Thoracic aorta (tissue), 2 donors: ENCODE results near the gene NDST4. TPM values are rescaled to one million over a fixed set of nuclear protein-coding genes. Genes with fewer than 3 reads are reported as not detected.

ENCODE experiments used
- ATAC-seq: fragments of 150-250 bp; one replicate; pipeline ENCODE4 v1.8.0; 2017; ENCODE audit warnings: low read depth; ENCODE audit not compliant: insufficient number of reproducible peaks, low FRiP score
- DNase-seq: peaks from one replicate; pipeline ENCODE4 v3.0.0-alpha.2; 2020; ENCODE audit warnings: low spot score
- H3K27ac ChIP-seq, 2 donors: fragments of 200-600 bp; sonication (generic); 1 replicate in 1 of 2; 2 replicates in 1 of 2; pipeline ENCODE4 v1.5.1; 2016; ENCODE audit warnings: mild to moderate bottlenecking in 2 of 2, moderate library complexity in 2 of 2
- H3K27me3 ChIP-seq: fragments of 200-600 bp; sonication (generic); replicated peaks from 2 replicates; pipeline ENCODE4 v1.6.0; 2016; ENCODE audit warnings: mild to moderate bottlenecking; ENCODE audit not compliant: insufficient read depth
- H3K36me3 ChIP-seq: fragments of 200-600 bp; sonication (generic); one replicate; pipeline ENCODE4 v1.5.1; 2016
- H3K4me1 ChIP-seq, 2 donors: fragments of 200-600 bp; sonication (generic); 1 replicate in 1 of 2; 2 replicates in 1 of 2; pipeline versions ENCODE4 v1.5.1 to v1.6.0; 2016; ENCODE audit warnings: low read depth in 2 of 2, mild to moderate bottlenecking in 1 of 2; ENCODE audit not compliant: control insufficient read depth in 1 of 2
- H3K4me3 ChIP-seq: fragments of 200-600 bp; sonication (generic); 2 replicates; pipeline ENCODE4 v1.5.1; 2016; ENCODE audit warnings: mild to moderate bottlenecking
- H3K9me3 ChIP-seq: fragments of 200-600 bp; sonication (generic); 2 replicates; pipeline ENCODE4 v1.5.1; 2016
- total RNA-seq, 2 donors: library from RNA; depleted of rRNA; stranded (reverse); fragments of >200 nt; gene quantifications; one replicate each; pipeline versions ENCODE4 v1.1.0 to v1.2.3, GENCODE V29; 2016
- TF ChIP-seq, protein P1 (sequence below): fragments of 200-600 bp; sonication (generic); IDR thresholded peaks from one replicate; pipeline ENCODE4 v1.5.1; 2019; ENCODE audit warnings: antibody characterized with exemption

Gene NDST4
- total RNA-seq, 2 donors from 2014 or later: not detected

DNA sequence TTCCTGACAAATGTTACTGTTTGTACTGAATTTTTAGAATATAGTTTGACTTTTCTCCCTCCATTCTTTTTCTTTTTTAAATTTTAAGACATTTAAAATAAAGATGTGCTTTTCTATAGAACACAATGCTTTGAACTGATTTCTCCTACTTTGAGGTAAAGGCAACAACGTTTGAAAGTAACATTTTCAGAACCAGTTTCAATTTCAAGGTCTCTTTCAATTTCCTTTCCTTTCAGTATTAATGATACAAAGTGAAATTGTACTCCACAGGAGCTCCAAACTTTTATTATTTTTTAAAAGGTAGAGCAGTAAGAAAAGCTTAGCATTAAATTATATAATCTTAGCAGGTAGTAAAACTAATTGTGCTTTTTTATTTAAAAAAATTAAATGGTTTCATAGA, 54.9 kb downstream of the NDST4 start:
- Histone ChIP-seq H3K4me1 (no peaks in the 10 kb centered on the region), H3K9me3 (no peaks in the 10 kb centered on the region), H3K27me3 (no peaks in the 10 kb centered on the region), H3K36me3 (no peaks in the 10 kb centered on the region), H3K27ac (no peak overlapping the region), H3K4me3 (no peak overlapping the region)
- DNase-seq (no peak), ATAC-seq (no peak)
- TF ChIP-seq, protein P1, sequence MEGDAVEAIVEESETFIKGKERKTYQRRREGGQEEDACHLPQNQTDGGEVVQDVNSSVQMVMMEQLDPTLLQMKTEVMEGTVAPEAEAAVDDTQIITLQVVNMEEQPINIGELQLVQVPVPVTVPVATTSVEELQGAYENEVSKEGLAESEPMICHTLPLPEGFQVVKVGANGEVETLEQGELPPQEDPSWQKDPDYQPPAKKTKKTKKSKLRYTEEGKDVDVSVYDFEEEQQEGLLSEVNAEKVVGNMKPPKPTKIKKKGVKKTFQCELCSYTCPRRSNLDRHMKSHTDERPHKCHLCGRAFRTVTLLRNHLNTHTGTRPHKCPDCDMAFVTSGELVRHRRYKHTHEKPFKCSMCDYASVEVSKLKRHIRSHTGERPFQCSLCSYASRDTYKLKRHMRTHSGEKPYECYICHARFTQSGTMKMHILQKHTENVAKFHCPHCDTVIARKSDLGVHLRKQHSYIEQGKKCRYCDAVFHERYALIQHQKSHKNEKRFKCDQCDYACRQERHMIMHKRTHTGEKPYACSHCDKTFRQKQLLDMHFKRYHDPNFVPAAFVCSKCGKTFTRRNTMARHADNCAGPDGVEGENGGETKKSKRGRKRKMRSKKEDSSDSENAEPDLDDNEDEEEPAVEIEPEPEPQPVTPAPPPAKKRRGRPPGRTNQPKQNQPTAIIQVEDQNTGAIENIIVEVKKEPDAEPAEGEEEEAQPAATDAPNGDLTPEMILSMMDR: no peak

DNA sequence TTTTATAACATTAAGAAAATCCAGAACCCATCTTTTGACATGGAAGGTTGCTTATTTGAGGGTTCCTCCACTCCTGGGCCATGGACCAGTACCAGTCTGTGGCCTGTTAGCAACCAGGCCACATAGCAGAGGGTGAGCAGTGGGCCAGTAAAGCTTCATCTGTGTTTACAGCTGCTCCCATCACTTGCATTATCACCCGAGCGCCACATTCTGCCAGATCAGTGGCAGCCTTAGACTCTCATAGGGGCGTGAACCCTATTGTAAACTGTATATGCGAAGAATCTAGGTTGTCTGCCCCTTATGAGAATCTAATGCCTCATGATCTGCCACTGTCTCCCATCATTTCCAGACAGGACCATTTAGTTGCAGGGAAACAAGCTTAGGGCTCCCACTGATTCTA, 58.6 kb downstream of the NDST4 start:
- Histone ChIP-seq H3K36me3 (no peaks in the 10 kb centered on the region), H3K27ac (no peak overlapping the region), H3K4me3 (no peak overlapping the region), H3K4me1 (no peaks in the 10 kb centered on the region), H3K27me3 (no peaks in the 10 kb centered on the region), H3K9me3 (no peaks in the 10 kb centered on the region)
- DNase-seq (no peak), ATAC-seq (no peak)
- TF ChIP-seq, protein P1: no peak

DNA sequence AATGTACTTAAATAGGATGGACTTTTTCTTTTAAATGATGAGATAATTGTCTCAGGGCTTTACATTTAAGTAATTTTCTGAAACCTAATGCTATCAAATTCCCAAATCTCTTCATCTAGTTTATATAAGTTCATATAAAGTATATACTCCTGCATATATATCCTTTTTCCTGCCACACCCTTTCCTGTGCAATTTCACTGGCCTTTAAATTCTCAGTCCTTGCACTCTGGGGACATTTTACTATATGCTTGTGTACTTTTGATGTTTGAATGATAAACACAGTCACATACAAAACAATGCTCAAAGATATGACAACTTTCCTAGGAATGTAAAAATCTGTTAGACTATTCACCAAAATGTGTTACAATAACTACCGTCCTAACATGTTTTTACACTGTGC, 60.1 kb downstream of the NDST4 start:
- H3K36me3 ChIP-seq: no peaks in the 10 kb centered on the region
- no peaks in the 10 kb centered on the region for H3K27me3 ChIP-seq
- H3K9me3 ChIP-seq: no peaks in the 10 kb centered on the region
- no peak overlapping the region for H3K27ac ChIP-seq
- no peak overlapping the region for H3K4me3 ChIP-seq
- no peaks in the 10 kb centered on the region for H3K4me1 ChIP-seq
- TF ChIP-seq, protein P1: no peak
- ATAC-seq: no peak
- DNase-seq: no peak

DNA sequence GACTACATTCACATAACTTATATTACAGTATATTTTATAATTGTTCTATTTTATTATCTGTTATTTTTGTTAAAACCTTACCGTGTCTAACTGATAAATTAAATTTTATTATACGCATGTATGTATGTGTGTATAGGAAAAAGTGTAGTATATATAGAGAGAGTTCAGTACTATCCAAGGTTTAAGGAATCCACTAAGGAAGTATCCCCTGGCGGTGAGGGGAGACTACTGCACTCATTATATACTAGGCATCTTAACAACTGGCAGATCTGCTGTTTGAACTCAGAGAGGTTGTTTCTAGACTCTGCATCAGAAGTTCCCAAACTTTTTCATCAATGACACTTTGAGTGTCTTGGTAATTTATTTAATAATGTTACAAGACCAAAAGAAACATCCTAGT, 70.9 kb downstream of the NDST4 start:
- Histone ChIP-seq H3K36me3 (no peaks in the 10 kb centered on the region), H3K27ac (no peak overlapping the region), H3K4me3 (no peak overlapping the region), H3K27me3 (no peaks in the 10 kb centered on the region), H3K4me1 (no peaks in the 10 kb centered on the region), H3K9me3 (no peaks in the 10 kb centered on the region)
- TF ChIP-seq, protein P1: no peak
- ATAC-seq: no peak
- no peak for DNase-seq

DNA sequence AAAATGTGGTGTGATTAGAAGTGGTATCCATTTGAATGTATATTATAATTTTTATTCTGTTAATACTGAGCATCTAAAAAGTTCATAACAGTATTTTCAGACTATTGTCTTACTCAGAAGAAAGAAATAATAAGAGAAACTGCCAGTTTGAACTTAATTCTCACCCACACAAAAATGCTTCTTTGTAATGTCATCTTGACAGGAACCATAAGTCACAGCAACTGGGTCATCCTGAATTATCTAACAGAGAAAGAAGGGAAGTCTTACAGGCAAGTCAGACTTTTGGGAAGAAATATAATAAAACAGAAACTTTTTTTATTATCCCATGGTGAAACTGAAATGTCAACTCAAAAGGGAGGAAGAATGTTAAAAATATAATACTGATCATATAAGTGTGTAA, 83.1 kb downstream of the NDST4 start:
- TF ChIP-seq, protein P1: no peak

More for the DNA sequence above, 83.1 kb downstream of the NDST4 start:
- no peak for ATAC-seq
- Histone ChIP-seq H3K9me3 (no peaks in the 10 kb centered on the region), H3K36me3 (no peaks in the 10 kb centered on the region), H3K4me3 (no peak overlapping the region), H3K27me3 (no peaks in the 10 kb centered on the region), H3K4me1 (no peaks in the 10 kb centered on the region), H3K27ac (no peak overlapping the region)
- no peak for DNase-seq
